ENCODE measurements around the gene TSC22D1. TPM values are rescaled to one million over a fixed set of nuclear protein-coding genes. Genes with fewer than 3 reads are reported as not detected.
"Not testable (repeated sequence)": the region's sequence is repeated elsewhere in the genome, so short reads cannot be mapped to it uniquely, and the experiment has no call there.

The TSC22D1 gene
- total RNA-seq, 2 experiments from 2014 or later, result 4.4 to 5.6 TPM

- DNase-seq; H3K27ac Mint-ChIP-seq; H3K27me3 Mint-ChIP-seq; POLR2A ChIA-PET; H3K4me1 Mint-ChIP-seq (ENCODE audit: low read depth); H3K9me3 Mint-ChIP-seq; H3K4me3 Mint-ChIP-seq; CTCF ChIA-PET; H3K36me3 Mint-ChIP-seq; intact Hi-C loops (cut with micrococcal nuclease): not testable (repeated sequence)
Measured at GRCh38 chr13:44456212-44456611, 119.9 kb downstream of the TSC22D1 start.

GRCh38 chr13:44455769-44456168 is 120.4 kb downstream of the TSC22D1 start:
- peaks cover 4% of the 10 kb centered on the region for H3K4me1 Mint-ChIP-seq (ENCODE audit: low read depth)
- ChIA-PET CTCF (interaction anchor here (0.8 kb wide), 1 partner anchor 28 kb away, joined by 3 read pairs; no protein-coding TSS in a partner anchor), POLR2A (no interaction called here)
- H3K27ac Mint-ChIP-seq, result no peak overlapping the region
- H3K36me3 Mint-ChIP-seq, result no peaks in the 10 kb centered on the region
- no peak overlapping the region for H3K4me3 Mint-ChIP-seq
- no peaks in the 10 kb centered on the region for H3K9me3 Mint-ChIP-seq
- no peaks in the 10 kb centered on the region for H3K27me3 Mint-ChIP-seq
- DNase-seq, result no peak
- intact Hi-C loops (cut with micrococcal nuclease), result no loop called here

GRCh38 chr13:44453881-44454280 is 122.2 kb downstream of the TSC22D1 start:
- H3K27me3 Mint-ChIP-seq, result no peaks in the 10 kb centered on the region
- H3K36me3 Mint-ChIP-seq, result no peaks in the 10 kb centered on the region
- DNase-seq, result no peak
- H3K4me3 Mint-ChIP-seq, result no peak overlapping the region
- ChIA-PET CTCF (no interaction called here), POLR2A (no interaction called here)
- intact Hi-C loops (cut with micrococcal nuclease), result no loop called here
- H3K4me1 Mint-ChIP-seq (ENCODE audit: low read depth), result peaks cover 4% of the 10 kb centered on the region
- no peak overlapping the region for H3K27ac Mint-ChIP-seq
- no peaks in the 10 kb centered on the region for H3K9me3 Mint-ChIP-seq

DNA sequence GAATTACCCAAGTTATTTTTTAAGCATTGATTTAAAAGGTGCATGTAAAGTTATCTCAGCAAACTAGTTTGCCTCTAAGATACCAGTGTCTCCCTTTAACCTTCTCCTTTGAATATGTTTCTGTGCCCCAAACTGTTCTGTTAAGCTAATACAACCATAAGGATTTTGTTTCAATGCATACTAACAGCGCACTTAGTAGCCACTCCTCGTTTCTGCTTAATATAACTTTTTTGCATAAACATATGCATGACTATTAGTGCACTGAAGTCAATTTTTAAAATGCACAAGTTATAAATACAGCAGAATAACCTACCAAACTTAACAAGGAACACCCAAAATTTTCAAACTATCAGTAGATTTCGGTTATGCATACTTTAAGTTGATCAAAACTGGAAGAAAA is 123.1 kb downstream of the TSC22D1 start:
- Mint-ChIP-seq H3K4me1 (ENCODE audit: low read depth) (peaks cover 2% of the 10 kb centered on the region), H3K4me3 (no peak overlapping the region), H3K36me3 (no peaks in the 10 kb centered on the region), H3K27me3 (no peaks in the 10 kb centered on the region), H3K27ac (no peak overlapping the region), H3K9me3 (no peaks in the 10 kb centered on the region)
- DNase-seq, result no peak
- CTCF ChIA-PET, result no interaction called here
- POLR2A ChIA-PET, result no interaction called here
- intact Hi-C loops (cut with micrococcal nuclease), result no loop called here

DNA sequence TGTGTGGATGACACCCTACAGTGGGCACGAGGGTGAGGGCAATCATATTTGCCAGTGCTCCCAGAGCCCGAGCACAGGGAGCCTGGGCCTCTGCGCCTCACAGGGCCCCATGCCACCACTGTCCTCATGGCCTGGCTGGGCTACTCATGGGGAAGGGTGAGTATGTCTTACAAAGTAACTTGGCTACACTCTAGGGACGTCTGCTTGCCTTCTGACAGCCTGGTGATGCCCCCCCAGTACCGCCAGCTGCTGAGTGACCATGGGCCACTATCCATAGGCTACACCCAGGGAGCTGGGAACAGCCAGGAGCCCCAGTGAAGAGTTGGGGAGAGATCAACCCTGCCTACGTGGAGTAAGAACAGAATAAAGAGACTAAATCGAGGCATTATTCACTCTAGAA is 123.7 kb downstream of the TSC22D1 start:
- Mint-ChIP-seq H3K4me1 (ENCODE audit: low read depth) (no peaks in the 10 kb centered on the region), H3K27ac (no peak overlapping the region), H3K4me3 (no peak overlapping the region), H3K36me3 (no peaks in the 10 kb centered on the region), H3K27me3 (no peaks in the 10 kb centered on the region), H3K9me3 (no peaks in the 10 kb centered on the region)
- ChIA-PET CTCF (no interaction called here), POLR2A (no interaction called here)
- DNase-seq, result no peak
- intact Hi-C loops (cut with micrococcal nuclease), result no loop called here

DNA sequence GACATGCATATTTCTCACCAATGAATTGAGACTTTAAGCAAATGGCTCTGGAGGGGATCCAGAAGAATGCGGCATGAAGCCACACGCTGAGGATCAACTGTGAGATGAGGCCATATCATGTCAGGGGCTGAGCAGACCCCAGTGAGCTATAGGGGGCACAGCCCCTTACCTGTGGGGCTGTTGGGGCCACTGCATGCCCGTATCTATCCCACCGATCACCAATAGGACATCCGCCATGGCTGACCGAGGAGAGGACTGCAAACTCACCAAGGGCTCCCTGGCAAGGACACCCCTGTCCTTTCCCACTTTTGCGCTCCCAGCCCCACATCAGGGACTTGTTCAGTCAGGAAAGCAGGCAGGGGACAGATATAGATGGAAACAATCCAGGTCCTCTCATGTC is 124.5 kb downstream of the TSC22D1 start:
- Mint-ChIP-seq H3K4me3 (no peak overlapping the region), H3K27ac (no peak overlapping the region), H3K36me3 (no peaks in the 10 kb centered on the region), H3K9me3 (no peaks in the 10 kb centered on the region), H3K27me3 (no peaks in the 10 kb centered on the region), H3K4me1 (ENCODE audit: low read depth) (no peaks in the 10 kb centered on the region)
- no peak for DNase-seq
- ChIA-PET CTCF (no interaction called here), POLR2A (no interaction called here)
- intact Hi-C loops (cut with micrococcal nuclease), result no loop called here

DNA sequence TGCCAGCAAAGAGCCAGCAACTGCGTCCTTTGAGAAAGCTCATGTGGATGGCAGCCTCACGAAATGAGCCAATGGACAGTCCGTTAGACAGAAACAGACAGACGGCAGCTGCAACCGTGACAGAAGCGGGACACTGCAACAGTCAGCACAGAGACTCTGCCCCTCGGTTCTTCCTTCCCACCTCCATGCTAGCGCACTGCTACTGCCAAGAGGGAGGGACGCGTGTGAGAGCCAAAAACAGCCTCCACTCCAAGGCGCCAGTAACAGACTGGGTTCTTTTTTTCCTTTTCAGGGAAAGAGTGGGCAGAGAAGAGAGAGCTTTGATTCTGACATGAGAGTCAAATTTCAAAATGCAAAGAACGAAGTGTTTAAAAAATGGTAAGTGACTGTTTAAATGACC is 125.0 kb downstream of the TSC22D1 start:
- H3K4me3 Mint-ChIP-seq, result no peak overlapping the region
- no peaks in the 10 kb centered on the region for H3K4me1 Mint-ChIP-seq (ENCODE audit: low read depth)
- no peak for DNase-seq
- no peak overlapping the region for H3K27ac Mint-ChIP-seq
- no peaks in the 10 kb centered on the region for H3K36me3 Mint-ChIP-seq
- ChIA-PET CTCF (no interaction called here), POLR2A (no interaction called here)
- intact Hi-C loops (cut with micrococcal nuclease), result no loop called here
- no peaks in the 10 kb centered on the region for H3K27me3 Mint-ChIP-seq
- H3K9me3 Mint-ChIP-seq, result no peaks in the 10 kb centered on the region

GRCh38 chr13:44449999-44450821 is 125.9 kb downstream of the TSC22D1 start:
- Mint-ChIP-seq H3K36me3 (no peaks in the 10 kb centered on the region), H3K27me3 (no peaks in the 10 kb centered on the region), H3K27ac (no peak overlapping the region), H3K4me1 (ENCODE audit: low read depth) (no peaks in the 10 kb centered on the region), H3K9me3 (no peaks in the 10 kb centered on the region), H3K4me3 (no peak overlapping the region)
- intact Hi-C loops (cut with micrococcal nuclease), result no loop called here
- no peak for DNase-seq
- ChIA-PET CTCF (interaction anchor here (0.6 kb wide), 1 partner anchor 350 kb away, joined by 3 read pairs; no protein-coding TSS in a partner anchor), POLR2A (no interaction called here)

- Mint-ChIP-seq H3K4me3 (no peak overlapping the region), H3K36me3 (no peaks in the 10 kb centered on the region), H3K27me3 (no peaks in the 10 kb centered on the region), H3K4me1 (ENCODE audit: low read depth) (no peaks in the 10 kb centered on the region), H3K9me3 (no peaks in the 10 kb centered on the region), H3K27ac (no peak overlapping the region)
- CTCF ChIA-PET, result interaction anchor here (0.6 to 1.8 kb wide), 3 partner anchors 10 to 541 kb away, joined by 3 to 7 read pairs (median 6); no protein-coding TSS in a partner anchor
- POLR2A ChIA-PET, result no interaction called here
- intact Hi-C loops (cut with micrococcal nuclease), result no loop called here
- no peak for DNase-seq
Measured at GRCh38 chr13:44448875-44449274, 127.3 kb downstream of the TSC22D1 start.

DNA sequence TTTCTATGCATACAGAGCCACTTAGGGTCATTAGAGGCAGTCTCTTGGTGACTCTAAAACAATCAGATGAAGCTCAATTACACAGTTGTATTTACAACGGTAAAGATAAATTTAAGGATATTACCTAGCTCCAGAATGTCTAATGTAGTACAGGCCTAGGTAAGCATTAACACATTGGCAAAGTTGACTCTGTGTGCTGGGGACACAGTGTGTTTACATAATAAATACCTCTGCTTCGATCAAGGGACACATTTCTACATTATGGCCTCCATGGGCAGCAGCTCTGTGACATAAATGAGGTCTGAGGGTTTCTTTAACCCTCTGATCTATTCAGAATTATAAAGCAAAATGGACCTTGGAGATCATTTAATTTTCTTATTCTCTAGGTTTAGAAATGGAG is 127.8 kb downstream of the TSC22D1 start:
- Mint-ChIP-seq H3K27ac (no peak overlapping the region), H3K36me3 (no peaks in the 10 kb centered on the region), H3K4me1 (ENCODE audit: low read depth) (no peaks in the 10 kb centered on the region), H3K4me3 (no peak overlapping the region), H3K9me3 (no peaks in the 10 kb centered on the region), H3K27me3 (no peaks in the 10 kb centered on the region)
- ChIA-PET POLR2A (no interaction called here), CTCF (interaction anchor here (0.6 to 1.8 kb wide), 3 partner anchors 10 to 540 kb away, joined by 3 to 7 read pairs (median 6); no protein-coding TSS in a partner anchor)
- no peak for DNase-seq
- intact Hi-C loops (cut with micrococcal nuclease), result no loop called here

- no peaks in the 10 kb centered on the region for H3K27me3 Mint-ChIP-seq
- no peak overlapping the region for H3K27ac Mint-ChIP-seq
- H3K4me1 Mint-ChIP-seq (ENCODE audit: low read depth), result no peaks in the 10 kb centered on the region
- ChIA-PET CTCF (interaction anchor here (1.8 kb wide), 1 partner anchor 540 kb away, joined by 6 read pairs; no protein-coding TSS in a partner anchor), POLR2A (no interaction called here)
- no peaks in the 10 kb centered on the region for H3K9me3 Mint-ChIP-seq
- H3K36me3 Mint-ChIP-seq, result no peaks in the 10 kb centered on the region
- DNase-seq, result no peak
- H3K4me3 Mint-ChIP-seq, result no peak overlapping the region
- intact Hi-C loops (cut with micrococcal nuclease), result no loop called here
Measured at GRCh38 chr13:44447783-44448321, 128.3 kb downstream of the TSC22D1 start.

- CTCF ChIA-PET, result interaction anchor here (1.7 to 7.1 kb wide), 2 partner anchors 532 to 533 kb away, joined by 7 to 118 read pairs; no protein-coding TSS in a partner anchor
Measured at GRCh38 chr13:44440046-44440608, 136.0 kb downstream of the TSC22D1 start.

More at GRCh38 chr13:44440046-44440608, 136.0 kb downstream of the TSC22D1 start:
- intact Hi-C loops (cut with micrococcal nuclease), result no loop called here
- no peaks in the 10 kb centered on the region for H3K36me3 Mint-ChIP-seq
- no peak overlapping the region for H3K27ac Mint-ChIP-seq
- DNase-seq, result no peak
- POLR2A ChIA-PET, result no interaction called here
- H3K27me3 Mint-ChIP-seq, result peaks cover 9% of the 10 kb centered on the region
- peaks cover 17% of the 10 kb centered on the region for H3K4me1 Mint-ChIP-seq (ENCODE audit: low read depth)
- H3K9me3 Mint-ChIP-seq, result no peaks in the 10 kb centered on the region
- no peak overlapping the region for H3K4me3 Mint-ChIP-seq

All from activated CD4-positive, alpha-beta memory T cell treated with anti-CD3 and anti-CD28 coated beads for 36 hours (primary cell).